ENCODE results near the gene SWAP70. TPM values are rescaled to one million over a fixed set of nuclear protein-coding genes. Genes with fewer than 3 reads are reported as not detected.

Gene SWAP70
- total RNA-seq, 1 experiment from 2014 or later, result 8.6 TPM

DNA sequence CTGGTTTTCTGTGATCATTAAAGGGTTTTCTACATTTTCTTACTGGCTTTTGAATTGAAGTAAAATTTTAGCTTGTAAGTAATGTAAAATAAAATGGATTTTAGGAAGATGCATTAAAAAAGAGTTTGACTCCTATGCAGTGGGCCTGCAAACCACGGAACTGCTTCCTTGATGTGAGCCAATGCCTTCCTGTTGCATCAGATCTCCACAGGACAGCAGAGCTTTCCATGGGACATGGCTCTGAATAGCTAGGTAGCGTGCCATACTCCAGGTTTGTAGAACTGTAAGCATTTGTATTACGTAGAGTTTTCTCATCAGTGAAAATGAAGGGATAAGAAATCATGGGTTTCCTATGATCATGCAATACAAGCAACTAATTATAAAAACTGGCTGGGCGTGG is 133.4 kb downstream of the SWAP70 start:
- intact Hi-C loops (cut with micrococcal nuclease), result no loop called here

DNA sequence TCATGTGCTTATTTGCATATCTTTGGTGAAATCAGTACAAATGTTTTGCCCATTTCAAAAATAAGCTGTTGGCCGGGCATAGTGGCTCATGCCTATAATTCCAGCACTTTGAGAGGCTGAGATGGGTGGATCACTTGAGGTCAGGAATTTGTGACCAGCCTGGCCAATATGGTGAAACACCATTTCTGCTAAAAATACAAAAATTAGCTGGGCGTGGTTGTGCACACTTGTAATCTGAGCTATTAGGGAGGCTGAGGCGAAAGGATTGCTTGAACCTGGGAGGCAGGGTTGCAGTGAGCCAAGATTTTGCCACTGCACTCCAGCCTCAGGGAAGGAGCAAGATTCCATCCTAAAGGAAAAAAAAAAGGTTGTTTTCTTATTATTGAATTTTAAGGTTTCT is 136.0 kb downstream of the SWAP70 start:
- Histone ChIP-seq H3F3A (ENCODE audit: low read length, unreplicated experiment) (no peaks in the 10 kb centered on the region), H3K4me1 (ENCODE audit: insufficient read depth, low read length) (no peaks in the 10 kb centered on the region), H3K9me2 (replicated peaks; ENCODE audit: low read length) (no peaks in the 10 kb centered on the region), H3K9ac (ENCODE audit: low read length) (no peak overlapping the region), H3K36me3 (ENCODE audit: low read depth, low read length) (no peaks in the 10 kb centered on the region), H3K9me3 (ENCODE audit: low read length) (no peaks in the 10 kb centered on the region), H3K79me2 (ENCODE audit: low read length) (no peaks in the 10 kb centered on the region), H3K27ac (ENCODE audit: low read length) (no peak overlapping the region), H2AFZ (ENCODE audit: low read length) (no peak overlapping the region), H3K4me3 (ENCODE audit: low read length) (no peak overlapping the region), H4K20me1 (ENCODE audit: low read length) (no peaks in the 10 kb centered on the region), H3K4me2 (ENCODE audit: low read length) (no peak overlapping the region), H3K27me3 (ENCODE audit: low read length) (no peaks in the 10 kb centered on the region)
- TF ChIP-seq EZH2 (IDR thresholded peaks at IDR 0.05; ENCODE audit: low read length, unreplicated experiment) (no peak), EZH2phosphoT487 (IDR thresholded peaks at IDR 0.05; ENCODE audit: borderline replicate concordance, low read length) (no peak)
- TF ChIP-seq, protein P1, sequence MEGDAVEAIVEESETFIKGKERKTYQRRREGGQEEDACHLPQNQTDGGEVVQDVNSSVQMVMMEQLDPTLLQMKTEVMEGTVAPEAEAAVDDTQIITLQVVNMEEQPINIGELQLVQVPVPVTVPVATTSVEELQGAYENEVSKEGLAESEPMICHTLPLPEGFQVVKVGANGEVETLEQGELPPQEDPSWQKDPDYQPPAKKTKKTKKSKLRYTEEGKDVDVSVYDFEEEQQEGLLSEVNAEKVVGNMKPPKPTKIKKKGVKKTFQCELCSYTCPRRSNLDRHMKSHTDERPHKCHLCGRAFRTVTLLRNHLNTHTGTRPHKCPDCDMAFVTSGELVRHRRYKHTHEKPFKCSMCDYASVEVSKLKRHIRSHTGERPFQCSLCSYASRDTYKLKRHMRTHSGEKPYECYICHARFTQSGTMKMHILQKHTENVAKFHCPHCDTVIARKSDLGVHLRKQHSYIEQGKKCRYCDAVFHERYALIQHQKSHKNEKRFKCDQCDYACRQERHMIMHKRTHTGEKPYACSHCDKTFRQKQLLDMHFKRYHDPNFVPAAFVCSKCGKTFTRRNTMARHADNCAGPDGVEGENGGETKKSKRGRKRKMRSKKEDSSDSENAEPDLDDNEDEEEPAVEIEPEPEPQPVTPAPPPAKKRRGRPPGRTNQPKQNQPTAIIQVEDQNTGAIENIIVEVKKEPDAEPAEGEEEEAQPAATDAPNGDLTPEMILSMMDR (conservative IDR thresholded peaks at IDR 0.05; ENCODE audit: low read depth, low read length), result no peak
- intact Hi-C loops (cut with micrococcal nuclease), result no loop called here
- POLR2A ChIA-PET (ENCODE audit: unreplicated experiment), result no interaction called here
- no peak for ATAC-seq
- CTCF ChIA-PET, result no interaction called here
- DNase-seq, result no peak
- BruUV-seq (replicated peaks), result no TSS peak

More for the DNA sequence above, 133.4 kb downstream of the SWAP70 start:
- DNase-seq (no peak), ATAC-seq (no peak)
- Histone ChIP-seq H3K9me3 (ENCODE audit: low read length) (no peaks in the 10 kb centered on the region), H3K4me1 (ENCODE audit: insufficient read depth, low read length) (no peaks in the 10 kb centered on the region), H2AFZ (ENCODE audit: low read length) (no peak overlapping the region), H3K4me2 (ENCODE audit: low read length) (no peak overlapping the region), H3K9me2 (replicated peaks; ENCODE audit: low read length) (no peaks in the 10 kb centered on the region), H3K4me3 (ENCODE audit: low read length) (no peak overlapping the region), H3F3A (ENCODE audit: low read length, unreplicated experiment) (no peaks in the 10 kb centered on the region), H3K27ac (ENCODE audit: low read length) (no peak overlapping the region), H3K27me3 (ENCODE audit: low read length) (no peaks in the 10 kb centered on the region), H4K20me1 (ENCODE audit: low read length) (no peaks in the 10 kb centered on the region), H3K9ac (ENCODE audit: low read length) (no peak overlapping the region), H3K79me2 (ENCODE audit: low read length) (no peaks in the 10 kb centered on the region), H3K36me3 (ENCODE audit: low read depth, low read length) (no peaks in the 10 kb centered on the region)
- ChIA-PET POLR2A (ENCODE audit: unreplicated experiment) (no interaction called here), CTCF (no interaction called here)
- no TSS peak for BruUV-seq (replicated peaks)
- TF ChIP-seq EZH2phosphoT487 (IDR thresholded peaks at IDR 0.05; ENCODE audit: borderline replicate concordance, low read length) (no peak), EZH2 (IDR thresholded peaks at IDR 0.05; ENCODE audit: low read length, unreplicated experiment) (no peak)
- TF ChIP-seq, protein P1 (conservative IDR thresholded peaks at IDR 0.05; ENCODE audit: low read depth, low read length), result no peak

DNA sequence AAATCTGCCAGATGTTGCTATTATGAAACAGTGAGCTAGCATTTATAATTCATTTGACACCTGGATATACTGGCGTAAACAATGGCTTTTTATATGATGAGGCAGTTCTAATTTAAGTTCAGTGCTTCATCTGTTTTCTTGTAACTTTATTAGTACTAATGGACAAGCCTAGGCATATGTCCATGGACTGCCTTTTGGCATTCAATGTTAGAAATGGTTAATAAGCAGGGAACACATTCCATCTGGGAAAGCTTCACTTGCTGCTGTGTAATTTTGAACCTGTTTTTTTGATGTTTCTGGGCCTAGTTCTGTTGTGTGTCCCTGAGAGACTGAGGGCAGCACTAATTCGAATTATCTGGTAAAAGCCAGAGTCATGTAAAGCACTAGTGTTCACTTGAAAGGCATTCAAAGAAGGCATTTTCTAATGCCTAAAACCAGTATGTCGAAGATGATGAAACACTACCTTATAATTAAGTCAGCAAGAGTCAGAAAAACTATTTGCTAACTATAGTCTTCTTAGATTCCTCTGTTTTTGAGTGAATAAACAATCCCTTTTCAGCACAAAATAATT is 138.5 kb downstream of the SWAP70 start:
- Histone ChIP-seq H3K9me2 (replicated peaks; ENCODE audit: low read length) (no peaks in the 10 kb centered on the region), H2AFZ (ENCODE audit: low read length) (no peak overlapping the region), H3K36me3 (ENCODE audit: low read depth, low read length) (0 out of 2 replicates have a peak, but pooled peaks cover 4% of the 10 kb centered on the region), H3K4me3 (ENCODE audit: low read length) (no peak overlapping the region), H4K20me1 (ENCODE audit: low read length) (no peaks in the 10 kb centered on the region), H3K9me3 (ENCODE audit: low read length) (no peaks in the 10 kb centered on the region), H3K9ac (ENCODE audit: low read length) (no peak overlapping the region), H3K27me3 (ENCODE audit: low read length) (no peaks in the 10 kb centered on the region), H3K4me1 (ENCODE audit: insufficient read depth, low read length) (no peaks in the 10 kb centered on the region), H3K27ac (ENCODE audit: low read length) (no peak overlapping the region), H3K79me2 (ENCODE audit: low read length) (no peaks in the 10 kb centered on the region), H3F3A (ENCODE audit: low read length, unreplicated experiment) (no peaks in the 10 kb centered on the region), H3K4me2 (ENCODE audit: low read length) (no peak overlapping the region)
- TF ChIP-seq EZH2 (IDR thresholded peaks at IDR 0.05; ENCODE audit: low read length, unreplicated experiment) (no peak), EZH2phosphoT487 (IDR thresholded peaks at IDR 0.05; ENCODE audit: borderline replicate concordance, low read length) (no peak)
- TF ChIP-seq, protein P1 (conservative IDR thresholded peaks at IDR 0.05; ENCODE audit: low read depth, low read length), result no peak
- POLR2A ChIA-PET (ENCODE audit: unreplicated experiment), result no interaction called here
- no peak for DNase-seq
- intact Hi-C loops (cut with micrococcal nuclease), result no loop called here
- CTCF ChIA-PET, result no interaction called here
- BruUV-seq (replicated peaks), result no TSS peak
- no peak for ATAC-seq

Data from PC-3 (cell line).